HPDE6-E6E7 (cell line): ENCODE results near the gene NAB1.
"Not testable (repeated sequence)": the region's sequence is repeated elsewhere in the genome, so short reads cannot be mapped to it uniquely, and the experiment has no call there.

Source experiments
- DNase-seq: peaks from one replicate; pipeline ENCODE4 v3.0.0; 2011; ENCODE audit warnings: missing footprints; ENCODE audit errors: extremely low spot score

NAB1 gene, protein sequence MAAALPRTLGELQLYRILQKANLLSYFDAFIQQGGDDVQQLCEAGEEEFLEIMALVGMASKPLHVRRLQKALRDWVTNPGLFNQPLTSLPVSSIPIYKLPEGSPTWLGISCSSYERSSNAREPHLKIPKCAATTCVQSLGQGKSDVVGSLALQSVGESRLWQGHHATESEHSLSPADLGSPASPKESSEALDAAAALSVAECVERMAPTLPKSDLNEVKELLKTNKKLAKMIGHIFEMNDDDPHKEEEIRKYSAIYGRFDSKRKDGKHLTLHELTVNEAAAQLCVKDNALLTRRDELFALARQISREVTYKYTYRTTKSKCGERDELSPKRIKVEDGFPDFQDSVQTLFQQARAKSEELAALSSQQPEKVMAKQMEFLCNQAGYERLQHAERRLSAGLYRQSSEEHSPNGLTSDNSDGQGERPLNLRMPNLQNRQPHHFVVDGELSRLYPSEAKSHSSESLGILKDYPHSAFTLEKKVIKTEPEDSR

DNA sequence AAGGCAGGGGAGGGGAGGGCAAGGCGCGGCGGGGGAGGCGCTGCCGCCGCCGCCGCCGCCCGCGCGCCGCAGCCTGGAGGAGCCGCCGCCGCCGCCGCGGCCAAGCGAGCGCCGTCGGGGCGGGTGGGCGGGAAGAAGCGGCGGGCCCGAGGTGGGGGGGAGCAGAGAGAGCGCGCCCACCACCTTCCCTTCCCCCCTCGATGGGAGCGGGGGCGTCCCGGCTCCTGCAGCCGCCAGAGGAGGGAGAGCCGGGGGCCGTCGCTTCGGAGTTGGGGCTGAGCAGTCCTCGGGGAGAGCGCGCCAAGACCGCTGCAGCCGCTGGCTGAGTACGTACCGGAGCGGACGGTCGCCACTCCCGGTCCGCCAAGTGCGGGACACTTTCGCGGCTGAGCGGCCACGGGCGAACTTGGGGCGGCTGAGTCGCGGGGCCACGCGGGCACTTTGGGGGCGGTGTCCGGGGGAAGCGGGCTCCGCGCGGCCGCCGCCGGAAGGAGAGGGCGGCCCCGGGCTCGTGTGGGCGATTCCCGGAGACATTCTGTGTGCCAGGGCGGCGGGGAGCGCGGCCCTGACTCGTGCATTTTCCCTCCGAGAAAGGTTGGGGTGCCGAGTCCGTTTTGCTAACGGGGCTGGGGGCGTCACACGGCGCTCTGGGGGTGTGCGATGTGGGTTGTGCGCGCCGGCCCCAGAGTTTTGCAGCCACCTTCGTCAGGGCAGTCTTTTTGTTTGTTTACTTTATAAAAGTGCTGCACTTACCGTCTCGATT is at the start of gene NAB1:
Gene NAB1, plus strand, starts transcription at position 49 of the 763 bp plus-strand sequence. CDS start 10,094 bp downstream, outside the sequence.
- DNase-seq, result no peak

DNA sequence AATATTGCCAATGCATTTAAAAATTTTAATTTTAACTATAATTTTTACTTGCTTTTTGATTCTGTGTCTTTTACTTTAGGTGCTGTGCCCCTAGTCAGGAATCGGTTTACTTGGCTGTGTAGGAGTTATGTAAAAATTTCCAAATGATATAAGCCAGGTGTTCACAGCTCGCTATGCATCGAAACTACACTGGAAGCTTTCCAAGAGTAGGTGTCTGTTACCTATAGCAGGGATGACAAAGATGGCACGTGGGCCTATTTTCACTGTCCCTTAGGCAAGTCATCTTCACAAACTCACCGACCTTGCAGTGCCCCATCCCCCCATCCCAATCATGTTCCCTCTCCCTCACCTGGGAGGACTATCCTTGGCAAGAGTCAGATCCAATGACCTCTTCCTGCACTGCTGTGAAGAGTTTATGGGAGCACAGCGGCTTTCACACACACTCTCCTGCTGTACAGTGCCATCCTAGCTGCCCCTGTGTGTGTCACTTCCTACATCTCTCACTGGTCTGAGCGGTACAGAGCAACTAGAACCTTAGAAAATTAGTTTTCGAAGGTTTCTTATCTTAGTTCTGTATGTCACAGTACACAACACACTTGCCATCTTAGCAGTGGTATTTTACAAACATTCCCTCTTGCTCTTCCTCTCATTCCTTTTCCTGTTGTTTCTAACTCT is 49.2 kb upstream of the NAB1 start:
- DNase-seq, result no peak

DNA sequence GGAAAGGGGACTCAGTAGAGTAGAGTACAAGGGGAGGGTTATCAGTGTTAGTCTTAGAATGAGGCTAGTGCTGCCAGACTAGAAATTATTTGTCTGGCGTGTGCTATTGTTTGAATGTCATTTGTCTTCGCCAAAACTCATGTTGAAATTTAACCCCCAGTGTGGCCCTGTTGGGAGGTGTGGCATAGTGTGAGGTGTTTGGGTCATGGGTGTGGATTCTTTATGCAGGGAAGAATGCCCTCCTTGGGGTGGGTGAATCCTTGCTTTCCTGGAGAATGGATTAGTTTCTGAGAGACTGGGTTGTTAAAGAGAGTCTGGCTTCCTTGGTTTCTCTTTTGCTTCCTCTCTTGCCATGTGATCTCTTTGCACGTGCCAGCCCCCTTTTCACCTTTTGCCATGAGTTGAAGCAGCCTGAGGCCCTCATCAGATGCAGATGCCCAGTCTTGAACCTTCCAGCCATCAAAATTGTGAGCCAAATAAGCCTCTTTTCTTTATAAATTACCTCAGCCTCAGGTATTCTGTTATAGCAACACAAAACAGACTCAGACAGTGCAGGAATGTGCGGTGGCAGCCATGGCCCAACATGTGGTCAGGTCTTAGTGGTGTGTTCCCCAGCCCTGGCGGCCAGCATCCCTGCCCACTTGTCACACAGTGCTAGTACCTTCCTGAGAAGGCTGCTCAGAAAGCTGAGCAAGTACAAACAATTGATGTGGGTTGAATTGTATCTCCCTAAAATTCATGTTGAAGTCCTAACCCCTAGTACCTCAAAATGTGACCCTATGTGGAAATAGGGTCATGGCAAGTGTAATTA is 48.4 kb upstream of the NAB1 start:
- no peak for DNase-seq

DNA sequence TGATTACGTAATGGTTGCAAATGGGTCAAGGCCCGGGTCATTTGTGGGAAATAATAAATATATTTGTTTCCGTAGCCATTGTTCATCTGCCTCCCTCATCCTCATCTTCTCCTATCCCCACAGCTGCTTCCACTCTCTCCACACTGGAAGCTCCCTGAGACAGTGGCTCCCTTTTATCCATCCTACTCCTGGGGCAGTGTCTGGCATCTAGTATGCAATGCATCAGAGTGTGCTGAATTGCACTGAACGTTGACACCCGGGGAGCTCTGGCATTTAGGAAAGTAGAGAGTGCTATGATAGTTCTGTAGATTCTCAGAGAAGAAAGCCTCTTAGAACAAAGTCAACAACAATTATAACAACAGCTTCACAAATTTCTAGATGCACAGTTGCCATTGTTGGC is 45.5 kb upstream of the NAB1 start:
- DNase-seq, result no peak

DNA sequence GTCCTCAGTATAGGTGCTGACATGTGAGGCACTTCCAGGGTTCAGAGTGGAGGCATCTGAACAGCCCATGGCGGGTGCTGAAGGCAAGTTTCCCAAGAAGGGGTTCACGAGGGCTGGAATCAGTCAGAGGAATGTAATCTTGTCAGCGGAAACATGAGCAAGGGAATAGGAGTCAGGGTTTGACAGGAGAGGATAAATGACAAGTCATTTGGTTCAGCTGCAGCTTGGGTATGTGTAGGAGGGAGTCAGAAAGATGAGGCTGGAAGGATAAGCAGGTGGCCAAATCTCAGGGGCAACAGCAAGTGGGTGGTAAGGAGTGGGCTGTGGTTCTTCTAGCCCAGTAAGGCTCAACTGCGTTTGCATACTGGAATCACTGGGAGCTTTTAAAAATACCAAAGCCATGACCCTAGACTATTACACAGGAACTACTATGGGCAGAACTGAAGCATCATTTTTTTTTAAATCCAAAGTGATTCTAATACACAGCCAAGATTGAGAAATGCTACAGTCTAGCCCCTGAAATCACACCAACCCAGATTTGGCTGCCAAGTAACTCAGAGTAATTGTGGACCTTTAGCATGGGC is 41.8 kb upstream of the NAB1 start:
- DNase-seq, result peak; percentile 15

DNA sequence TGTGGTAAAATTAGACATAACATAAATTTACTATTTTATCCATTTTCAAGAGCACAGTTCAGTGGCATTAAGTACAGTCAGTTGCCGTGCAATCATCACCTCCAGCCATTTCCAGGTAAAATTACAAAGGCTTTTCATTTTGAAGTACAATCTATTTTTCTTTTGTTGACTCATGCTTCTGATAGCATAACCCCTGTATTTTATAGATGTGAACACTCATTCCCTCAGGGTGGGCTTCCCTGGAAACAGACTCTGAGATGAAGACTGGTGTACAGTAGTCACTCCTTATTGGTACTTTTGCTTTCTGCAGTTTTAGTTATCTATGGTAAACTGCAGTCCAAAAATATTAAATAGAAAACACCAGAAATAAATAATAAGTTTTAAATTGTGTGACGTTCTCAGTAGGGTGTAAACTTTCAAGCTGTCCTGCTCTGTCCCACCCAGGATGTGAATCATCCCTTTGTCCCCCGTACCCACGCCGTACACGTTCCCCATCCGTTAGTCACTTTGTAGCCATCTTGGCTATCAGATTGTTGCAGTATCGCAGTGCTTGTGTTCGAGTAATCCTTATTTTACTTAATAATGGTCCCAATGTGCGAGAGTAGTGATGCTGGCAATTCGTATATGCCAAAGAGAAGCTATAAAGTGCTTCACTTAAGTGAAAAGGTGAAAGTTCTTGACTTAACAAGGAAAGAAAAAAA is 41.1 kb upstream of the NAB1 start:
- peak; percentile 52 for DNase-seq

DNA sequence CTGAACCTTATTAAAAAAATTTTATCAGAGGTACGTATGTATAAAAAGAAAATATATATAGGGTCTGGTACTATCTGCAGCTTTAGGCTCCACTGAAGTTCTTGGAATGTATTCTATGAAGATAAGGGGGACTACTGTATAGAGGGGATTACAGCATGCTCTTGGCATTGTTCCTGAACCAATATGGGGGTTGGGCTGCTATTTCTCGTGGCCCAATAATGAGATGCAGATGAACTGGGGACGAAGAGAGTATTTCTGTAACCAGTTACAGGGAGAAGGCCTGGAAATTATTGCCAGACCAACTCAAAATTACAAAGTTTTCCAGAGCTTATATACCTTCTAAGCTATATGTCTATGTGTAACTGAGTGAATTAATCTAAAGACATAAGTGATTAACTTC is 40.0 kb upstream of the NAB1 start:
- not testable (repeated sequence) for DNase-seq

DNA sequence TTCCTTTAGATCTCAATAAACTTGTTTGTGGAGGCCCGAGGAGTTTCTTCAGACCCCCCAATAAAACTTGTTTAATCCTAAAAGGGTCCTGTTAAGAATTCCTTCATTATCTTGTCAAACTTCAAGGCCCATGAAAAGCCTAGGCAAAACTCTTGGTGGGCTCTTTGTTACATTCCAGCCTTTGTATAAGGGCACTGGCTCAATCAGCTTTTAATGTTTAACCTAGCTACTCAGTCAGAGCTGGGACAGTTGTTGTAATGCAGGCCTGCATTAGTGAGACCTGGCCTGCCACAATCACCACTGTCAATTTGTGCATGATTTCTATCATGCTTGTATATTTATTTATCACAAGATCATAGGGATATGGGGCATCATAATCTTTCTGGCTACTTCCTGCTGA is 39.5 kb upstream of the NAB1 start:
- DNase-seq, result not testable (repeated sequence)

DNA sequence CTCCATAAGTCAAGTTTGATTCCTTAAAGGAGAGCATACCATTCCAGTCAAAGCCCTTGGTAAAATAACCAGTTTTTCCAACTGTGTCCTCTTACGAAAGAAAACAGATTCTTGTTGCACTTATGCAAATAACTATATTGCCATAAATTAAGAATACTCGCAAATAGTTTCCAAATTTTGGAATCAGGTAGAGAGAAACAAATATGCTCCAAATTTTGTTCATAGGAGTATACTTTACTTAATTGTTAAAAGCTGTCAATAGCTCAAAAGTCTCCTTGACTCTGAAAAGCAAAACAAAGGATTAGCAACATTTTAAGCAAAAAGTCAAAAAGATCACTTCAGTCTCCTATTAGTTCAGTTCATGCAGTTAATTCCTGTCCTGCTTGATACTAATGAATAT is 38.4 kb upstream of the NAB1 start:
- not testable (repeated sequence) for DNase-seq

DNA sequence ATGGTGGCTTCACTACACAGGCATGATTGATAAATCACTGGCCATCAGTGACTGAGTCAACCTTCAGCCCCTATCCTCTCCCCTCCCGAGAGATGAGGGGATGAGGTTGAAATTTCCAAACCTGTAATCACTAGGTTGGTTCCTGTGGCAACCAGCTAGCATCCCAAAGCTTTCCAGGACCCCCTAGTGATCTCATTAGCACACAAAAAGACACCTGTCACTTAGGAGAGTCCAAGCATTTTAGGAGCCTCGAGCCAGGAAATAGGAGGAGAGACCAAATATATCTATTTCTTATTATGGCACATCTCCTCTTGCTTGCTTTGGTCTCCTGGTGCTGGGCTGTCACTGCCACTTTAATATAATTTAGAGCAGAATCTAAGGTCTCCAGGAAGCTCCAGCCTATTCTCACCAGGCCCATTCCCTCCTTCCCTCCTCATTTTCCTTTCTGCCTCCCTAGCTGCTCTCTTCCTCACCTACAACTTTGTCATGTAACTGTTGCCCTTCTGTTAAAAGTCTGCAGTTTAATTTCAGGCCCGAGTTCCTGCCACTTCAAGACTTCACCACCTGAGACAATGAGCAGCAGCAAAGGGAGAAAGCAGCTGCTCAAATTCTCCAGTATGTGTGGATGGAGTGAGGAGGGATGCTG is 33.2 kb upstream of the NAB1 start:
- no peak for DNase-seq

DNA sequence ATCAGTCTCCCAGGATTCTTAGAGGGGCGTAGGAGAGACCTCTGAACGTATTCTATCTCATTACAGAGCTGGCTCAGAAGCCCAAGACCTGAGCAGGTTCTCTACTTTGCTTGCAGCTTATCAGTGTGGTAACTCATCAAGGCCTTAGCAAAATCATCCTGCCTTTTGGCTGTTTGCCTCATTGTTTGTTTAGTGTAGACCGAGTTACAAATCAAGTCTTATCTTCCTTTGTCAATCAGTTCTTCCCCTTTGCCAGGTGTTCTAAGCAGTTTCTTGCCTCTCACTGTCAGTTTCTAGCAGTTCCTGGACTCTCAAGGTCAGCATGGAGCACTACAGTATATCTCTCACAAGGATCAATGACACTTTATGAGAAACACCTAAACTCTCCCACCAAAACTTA is 30.9 kb upstream of the NAB1 start:
- no peak for DNase-seq

DNA sequence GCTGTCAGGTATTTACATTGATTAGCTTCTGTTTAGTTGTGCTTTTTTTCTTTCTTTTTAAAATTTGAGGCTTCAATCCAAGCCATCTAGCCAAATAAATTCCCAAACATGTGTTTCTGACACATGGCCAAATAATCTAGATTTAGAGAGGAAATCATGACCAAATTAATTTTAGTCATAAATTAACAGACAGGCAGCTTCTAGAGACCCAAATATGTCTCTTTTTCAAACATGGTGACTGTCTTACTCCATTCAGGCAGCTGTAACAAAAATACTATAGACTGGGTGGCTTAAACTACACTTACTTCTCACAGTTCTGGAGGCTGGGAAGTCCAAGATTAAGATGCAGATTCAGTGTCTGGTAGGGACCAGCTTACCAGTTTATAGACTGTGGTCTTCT is 23.2 kb upstream of the NAB1 start:
- DNase-seq, result no peak

DNA sequence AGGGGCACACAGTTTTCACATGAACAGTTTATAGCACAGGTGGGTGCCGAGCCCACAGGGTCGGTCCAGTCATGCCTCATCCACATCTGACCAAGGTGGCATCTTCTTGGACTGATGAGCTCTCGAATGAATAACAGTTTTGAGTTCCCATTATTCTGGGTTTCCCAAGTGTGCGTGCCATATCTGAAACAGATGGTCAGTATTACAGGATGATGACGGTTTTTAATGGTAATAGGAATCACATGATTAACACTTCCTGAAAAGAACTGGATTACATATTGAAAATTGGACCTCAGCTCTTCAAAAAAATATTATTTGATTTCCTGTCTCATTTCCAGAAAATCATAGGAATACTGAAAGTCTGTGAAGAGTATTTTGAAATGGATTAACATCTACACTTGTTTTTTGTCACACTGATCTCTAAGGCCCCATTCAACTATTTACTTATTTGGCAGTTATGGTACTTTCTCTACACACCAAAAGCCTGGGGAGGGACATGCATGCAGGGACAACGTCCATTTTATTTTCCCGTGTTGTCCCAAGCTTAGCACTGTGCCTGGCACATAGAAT is 22.2 kb upstream of the NAB1 start:
- DNase-seq, result no peak

DNA sequence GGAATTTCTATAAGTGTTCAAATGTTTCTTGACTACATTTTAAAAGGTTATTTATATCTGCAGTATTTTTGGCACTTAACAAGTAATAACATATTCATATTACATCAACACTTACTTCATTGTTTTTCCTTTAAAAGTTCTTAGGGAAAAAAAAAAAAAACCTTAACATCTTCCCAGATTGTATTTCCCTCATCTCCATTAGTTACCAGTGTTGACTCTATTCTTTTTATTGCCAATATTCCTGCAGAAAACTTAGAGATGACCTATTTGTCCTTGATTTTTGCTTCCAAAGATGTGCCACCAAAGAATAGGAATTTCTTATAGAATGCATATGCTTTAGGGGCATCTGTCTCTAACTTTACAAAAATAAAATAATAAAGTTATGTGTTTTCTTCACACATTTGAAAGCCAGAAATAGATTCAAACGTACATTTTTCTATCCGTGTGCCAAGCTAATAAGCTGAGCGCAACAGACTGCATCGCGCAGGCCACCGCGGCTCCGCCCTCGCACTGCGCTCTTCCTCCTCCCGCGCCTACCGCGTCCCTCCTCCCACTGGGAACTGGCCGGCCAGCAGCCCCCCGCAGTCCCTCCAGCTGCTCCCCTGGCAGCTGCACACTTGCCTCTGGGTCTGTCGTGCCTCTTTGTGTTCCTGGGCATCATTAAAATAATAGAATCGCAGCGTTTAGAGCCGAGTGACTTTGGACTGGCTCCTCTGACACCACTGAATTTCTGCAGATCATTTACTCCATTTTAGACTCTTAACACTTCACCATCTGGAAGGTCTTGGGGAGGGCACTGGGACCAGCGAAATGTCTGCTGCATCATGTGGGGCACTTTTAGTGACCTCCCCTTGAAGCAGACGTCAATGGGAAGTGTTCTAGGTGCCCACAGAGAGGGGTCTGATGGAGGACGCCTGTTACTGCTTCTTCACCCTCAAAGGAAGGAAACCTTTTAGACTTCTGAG is 21.2 kb upstream of the NAB1 start:
- DNase-seq, result no peak

DNA sequence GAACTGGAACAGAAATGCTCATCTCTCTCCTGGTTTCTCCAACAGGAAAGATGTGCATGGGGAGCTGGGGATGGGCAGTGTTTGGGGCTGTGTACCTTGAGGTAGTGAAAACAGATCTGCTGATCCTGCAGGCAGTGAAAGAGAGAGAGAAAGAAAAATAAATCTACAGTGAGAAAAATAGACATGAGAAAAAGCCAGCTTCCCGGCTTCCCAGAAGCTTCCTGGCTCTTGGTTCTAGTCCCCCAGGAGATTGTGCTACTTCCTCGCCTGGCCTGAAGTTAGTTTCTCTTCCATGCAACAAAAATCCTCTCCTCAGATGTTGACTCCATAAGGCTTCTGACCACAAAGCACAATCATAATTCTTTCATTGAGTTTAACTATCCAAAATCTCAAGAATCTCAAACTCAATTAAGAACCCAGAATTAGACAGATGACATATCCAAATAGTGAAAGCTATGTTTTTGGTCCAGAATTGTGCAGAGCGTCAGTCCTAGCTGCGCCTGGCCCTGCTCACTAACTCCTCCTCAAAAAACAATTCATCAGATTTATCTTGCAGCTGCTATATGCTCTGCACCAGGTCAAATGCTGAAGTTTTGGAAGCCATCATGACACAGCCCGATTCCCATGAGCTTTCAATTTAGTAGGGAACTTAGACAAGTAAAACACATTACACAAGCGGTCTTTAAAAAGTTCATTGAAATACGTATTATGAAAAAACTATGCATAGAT is 20.1 kb upstream of the NAB1 start:
- no peak for DNase-seq

DNA sequence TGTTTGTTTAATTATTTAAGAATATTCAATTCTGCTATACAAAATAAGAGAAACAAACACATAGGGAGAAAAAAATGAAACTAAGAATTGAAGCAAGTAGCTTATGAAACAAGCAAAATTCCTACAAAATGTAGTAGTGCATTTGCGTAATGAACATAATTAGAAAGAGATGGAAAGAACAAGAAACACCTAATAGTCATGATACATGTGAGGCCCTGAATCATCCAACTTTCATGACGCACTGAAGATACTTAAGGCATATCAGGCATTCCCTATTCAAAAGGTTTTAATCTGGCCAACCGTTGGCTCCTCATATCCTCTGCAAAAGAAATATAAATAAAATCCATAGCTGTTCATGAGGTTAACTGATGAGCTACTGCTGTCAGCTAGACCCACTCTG is 14.5 kb upstream of the NAB1 start:
- DNase-seq, result no peak

DNA sequence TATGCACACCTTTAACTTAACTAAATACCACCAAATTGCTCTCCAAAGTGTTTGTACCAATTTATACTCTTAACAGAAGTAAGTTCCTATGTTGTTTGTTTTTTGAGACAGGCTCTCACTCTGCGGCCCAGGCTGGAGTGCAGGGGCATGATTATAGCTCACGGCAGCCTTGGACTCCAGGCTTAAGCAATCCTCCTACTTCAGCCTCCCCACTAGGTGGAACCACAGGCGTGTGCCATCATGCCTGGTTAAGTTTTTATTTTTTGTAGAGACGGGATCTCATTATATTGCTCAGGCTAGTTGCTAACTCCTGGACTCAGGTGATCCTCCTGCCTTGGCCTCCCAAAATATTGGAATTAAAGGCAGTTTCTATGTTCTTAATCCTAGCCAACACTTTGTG is 13.1 kb upstream of the NAB1 start:
- DNase-seq, result no peak

DNA sequence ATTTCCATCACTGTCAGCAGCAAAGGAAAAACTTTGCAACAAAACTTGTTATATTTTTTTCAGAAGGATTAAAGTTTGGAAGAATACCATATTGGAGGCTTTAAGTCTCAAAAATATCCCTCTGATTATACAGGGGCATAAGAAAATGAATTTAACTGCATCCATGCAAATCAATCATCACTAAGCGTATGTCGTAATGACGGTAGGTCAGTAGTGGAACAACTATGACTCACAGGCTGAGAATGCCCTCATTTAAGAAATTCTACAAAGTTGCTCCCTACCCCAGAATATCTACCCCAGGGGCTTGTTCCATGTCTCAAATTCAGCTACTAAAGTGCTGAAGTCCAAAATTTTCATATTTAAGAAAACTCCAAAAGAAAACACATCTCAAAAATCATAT is 12.5 kb upstream of the NAB1 start:
- DNase-seq, result peak; percentile 23
